GM19452 (cell line): Measurements from ENCODE around the gene UNC13D.
"Not testable (repeated sequence)": the region's sequence is repeated elsewhere in the genome, so short reads cannot be mapped to it uniquely, and the experiment has no call there.

Source experiments
- ATAC-seq: cut with Tn5 transposase; IDR thresholded peaks from one replicate; pipeline ENCODE4 v1.9.1; 2021; ENCODE audit not compliant: unreplicated experiment

The UNC13D gene

DNA sequence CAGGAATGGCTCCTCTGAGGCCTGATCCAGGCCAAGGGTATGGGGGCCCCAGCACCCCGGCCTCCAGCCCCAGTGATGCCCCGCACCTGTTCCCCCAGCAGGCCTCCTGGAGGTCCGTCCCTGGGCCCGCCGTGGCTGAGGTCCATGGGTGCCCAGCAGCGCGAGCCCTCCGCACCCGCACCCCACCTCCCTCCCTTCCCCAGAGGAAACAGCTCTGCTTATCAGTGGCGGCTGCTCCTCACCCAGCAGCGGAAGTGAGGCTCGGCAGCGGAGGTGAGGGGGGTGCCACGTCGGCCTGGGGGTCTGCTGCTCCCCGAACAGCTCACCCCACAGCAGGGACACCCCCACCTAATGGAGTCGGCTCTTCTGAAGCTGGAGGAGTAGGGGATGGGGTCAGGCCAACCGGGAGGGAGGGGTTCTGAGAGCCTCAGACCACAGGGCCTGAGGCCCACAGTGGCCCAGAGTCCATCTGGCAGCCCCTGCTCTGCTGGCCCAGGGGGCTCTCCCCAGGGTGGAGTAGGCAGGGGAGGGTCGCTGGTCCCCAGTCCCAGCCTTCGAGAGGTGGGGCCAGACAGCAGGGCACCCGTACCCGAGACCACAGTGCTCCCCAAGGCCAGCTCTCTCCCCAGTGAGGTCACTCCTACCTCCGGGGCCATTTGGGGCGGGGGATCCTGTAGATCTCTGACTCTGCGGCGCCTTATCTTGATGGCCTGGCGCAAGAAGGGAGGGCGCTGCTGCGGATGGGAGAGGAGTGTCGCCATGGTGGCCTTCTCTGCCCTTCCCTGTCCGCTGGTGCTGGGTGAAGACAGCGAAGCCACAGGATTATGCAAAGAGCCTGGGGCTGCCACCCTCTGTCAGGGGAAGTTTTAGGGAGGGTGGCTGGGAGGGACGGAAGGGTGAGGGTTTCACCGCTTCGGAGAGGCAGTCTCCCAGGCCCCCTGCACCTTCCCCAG is at the start of gene UNC13D:
TSS of gene UNC13D (minus strand) at position 828 of the 953 bp plus-strand sequence. CDS start at position 761, 67 bp downstream.
- no peak for ATAC-seq

DNA sequence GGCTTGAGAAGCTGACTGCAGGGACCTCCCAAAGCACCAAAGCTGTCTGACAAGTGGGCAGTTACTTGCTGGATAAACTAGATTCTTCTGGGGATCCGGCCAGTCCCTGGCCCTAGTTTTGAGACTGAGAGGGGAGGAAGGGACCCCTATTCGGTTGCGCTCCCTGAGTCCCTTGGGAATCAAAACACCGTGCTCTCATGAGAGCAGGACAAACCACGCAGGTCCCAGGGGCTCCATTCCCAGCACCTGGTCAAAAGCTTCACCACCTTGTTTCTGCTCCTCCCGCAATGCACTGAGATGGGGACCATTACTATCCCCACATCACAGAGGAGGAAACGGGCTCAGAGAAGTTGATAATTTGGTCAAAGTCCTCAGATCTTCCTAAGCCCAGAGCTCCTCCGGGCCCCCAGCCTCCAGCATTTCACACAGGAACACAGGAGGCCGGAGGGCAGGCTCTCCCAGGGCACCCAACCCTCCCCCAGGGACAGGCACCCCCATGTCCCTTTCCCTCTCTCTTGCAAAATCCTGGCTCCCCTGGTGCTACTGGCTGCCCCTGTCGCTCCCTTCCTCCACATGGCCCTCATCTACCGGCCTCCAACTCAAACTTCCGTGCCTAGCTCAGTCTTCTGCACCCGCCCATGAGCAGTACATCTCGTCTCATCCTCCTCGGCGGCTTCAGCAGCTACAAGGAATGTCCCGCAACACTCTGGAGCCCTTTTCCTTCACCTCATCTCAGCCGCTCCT is 49.3 kb upstream of the UNC13D start:
- ATAC-seq = no peak

DNA sequence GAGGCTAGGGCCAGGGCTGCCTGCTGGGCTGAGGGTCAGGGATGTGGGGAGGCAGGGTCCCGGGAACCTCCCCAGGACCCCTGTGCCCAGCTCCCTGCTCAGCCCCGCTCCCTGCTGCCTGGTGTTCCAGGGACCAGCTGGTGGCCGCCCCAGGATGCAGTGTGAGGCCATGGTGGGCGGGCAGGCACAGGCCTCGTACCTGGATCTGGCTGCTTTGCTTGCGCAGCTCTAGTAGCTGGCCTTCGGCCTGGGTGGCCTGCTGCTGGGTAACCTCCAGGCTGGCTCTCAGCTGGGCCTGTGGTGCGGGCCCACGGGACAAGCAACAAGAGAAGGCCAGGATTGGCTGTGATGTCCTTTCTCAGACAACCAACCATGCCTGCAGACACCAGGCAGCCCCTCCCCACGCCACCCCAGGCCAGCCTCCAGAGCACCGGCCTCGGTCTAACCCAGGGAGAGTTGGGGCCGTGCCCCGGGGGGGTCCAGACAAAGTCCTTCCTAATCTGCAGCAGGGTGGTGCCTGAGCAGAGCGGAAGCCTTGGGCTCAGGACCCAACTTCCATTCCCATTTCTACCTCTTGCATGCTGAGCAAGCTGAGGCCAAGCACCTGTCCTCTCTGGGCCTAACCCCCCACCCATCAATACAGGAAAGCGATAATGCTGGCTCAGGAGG is 48.5 kb upstream of the UNC13D start:
- ATAC-seq = no peak

DNA sequence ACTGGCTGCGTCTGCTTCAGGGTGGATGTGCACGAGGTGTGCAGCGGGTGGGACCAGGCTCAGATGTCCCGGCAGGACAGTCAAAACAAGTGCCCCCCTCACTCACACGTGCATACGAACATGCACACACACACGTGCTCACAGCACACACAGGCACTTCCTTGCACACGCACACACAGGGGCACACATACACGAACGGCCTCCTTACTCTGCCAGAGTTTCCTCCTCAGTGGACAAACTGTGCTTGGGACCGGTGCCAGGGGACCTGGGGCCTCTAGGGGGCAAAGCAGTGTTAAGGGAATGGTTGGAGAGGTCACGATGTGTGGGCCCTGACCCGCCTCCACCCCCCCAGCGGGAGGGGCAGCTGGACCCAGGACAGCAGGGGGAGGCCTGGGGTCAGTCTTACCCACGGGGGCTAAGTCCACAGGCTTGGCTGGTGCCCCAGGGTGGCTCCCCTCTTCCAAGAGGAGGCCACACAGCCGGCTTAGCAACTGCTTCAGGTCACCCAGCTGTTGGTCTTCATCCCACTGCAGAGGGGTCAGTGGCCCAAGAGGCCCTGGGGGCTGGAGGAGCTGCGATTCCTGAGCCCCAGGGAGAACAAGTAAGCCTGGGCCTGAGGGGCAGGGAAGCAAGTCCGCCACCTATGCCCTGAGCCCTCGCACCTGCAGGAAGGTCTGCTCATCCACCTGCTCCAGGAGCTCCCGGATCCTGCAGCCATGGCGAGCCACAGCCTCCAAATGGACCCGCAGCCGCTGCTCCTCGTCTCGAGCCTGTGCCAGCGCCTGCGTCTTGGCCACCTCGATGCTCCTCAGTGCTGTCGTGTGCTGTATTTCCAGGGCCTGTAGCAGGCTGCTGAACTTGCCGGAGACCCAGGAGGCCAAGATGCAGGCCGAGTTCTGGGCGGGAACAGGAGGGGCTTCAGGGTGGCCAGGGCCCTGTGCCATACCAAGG is 47.7 kb upstream of the UNC13D start:
- ATAC-seq = no peak

GRCh38 chr17:75891022-75891604 is 46.9 kb upstream of the UNC13D start:
- no peak for ATAC-seq

DNA sequence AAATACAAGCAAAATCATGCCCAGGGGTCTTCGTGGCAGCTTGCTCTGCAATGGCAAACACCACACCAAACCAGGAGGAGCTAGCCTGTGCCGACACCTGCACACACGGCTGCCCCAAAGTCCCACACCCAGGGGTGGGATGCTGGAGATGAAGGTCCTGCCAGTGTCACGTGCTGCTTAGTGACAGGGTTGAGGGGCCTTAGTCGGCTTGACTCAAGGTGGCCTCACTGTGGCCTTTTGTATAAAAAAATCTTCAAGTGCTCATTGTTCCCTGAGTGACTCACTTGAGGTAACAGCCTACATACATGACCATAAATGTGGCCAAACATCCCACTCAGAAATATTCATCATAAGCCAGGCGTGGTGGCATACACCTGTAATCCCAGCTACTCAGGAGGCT is 45.2 kb upstream of the UNC13D start:
- no peak for ATAC-seq

DNA sequence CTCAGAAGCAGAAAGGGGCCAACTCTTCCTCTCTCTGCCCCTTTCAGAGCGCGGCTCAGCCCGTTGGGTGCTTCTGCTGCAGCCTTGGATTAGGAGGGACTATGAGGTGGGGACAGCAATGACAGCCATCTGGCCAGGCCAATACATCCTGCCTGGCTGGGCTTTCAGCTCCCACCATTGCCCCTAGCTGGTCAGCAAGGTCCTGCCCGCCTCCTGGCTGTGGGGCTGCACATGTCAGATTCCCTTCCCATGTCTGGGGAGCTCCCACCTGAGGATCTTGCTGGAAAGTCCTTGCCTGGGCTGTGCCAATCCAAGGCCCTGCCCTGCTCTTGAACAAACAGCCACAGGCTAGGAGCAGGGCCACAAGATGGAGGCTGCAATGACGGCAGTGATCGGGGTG is 44.3 kb upstream of the UNC13D start:
- ATAC-seq = no peak

- ATAC-seq = not testable (repeated sequence)
Measured at GRCh38 chr17:75885860-75886259, 41.7 kb upstream of the UNC13D start.

DNA sequence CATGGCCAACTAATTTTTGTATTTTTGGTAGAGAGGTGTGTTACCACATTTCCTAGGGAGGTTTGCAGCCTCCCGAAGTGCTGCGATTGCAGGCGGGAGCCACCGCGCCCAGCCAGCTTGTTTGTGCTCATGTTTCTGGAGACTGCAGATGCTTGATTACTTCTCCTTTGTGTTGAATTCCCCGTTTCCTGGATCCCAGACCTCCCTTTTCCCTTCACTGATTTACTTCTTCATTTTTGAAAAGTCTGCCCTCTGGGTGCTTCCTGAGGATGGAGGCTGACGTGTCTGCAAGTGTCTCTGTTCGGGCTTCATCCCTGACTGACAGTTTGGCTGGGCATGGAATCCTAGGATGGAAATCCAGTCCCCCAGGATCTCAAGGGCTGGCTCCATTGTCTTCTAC is 41.2 kb upstream of the UNC13D start:
- no peak for ATAC-seq

- no peak for ATAC-seq
Measured at GRCh38 chr17:75881678-75882454, 37.7 kb upstream of the UNC13D start.

DNA sequence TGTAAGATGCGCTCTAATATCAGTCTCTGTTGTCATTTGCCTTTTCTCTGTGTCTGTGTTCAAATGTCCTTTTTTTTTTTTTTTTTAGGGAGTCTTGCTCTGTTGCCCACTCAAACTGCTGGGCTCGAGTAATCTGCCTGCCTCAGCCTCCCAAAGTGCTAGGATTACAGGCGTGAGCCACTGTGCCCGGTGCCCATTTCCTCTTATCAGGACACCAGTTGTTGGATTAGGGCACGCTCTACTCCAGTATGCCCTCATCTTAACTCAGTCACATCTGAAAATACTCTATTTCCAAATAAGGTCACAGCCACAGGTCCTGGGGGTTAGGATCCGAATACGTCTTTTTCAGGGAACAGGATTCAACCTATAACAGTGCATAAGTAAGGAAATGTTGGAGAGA is 36.1 kb upstream of the UNC13D start:
- ATAC-seq = no peak

GRCh38 chr17:75878174-75878998 is 34.2 kb upstream of the UNC13D start, which contains the start of gene TRIM47:
TRIM47 (minus strand) TSS chr17:75878581; CDS start chr17:75878548, 33 bp downstream.
- ATAC-seq = no peak

DNA sequence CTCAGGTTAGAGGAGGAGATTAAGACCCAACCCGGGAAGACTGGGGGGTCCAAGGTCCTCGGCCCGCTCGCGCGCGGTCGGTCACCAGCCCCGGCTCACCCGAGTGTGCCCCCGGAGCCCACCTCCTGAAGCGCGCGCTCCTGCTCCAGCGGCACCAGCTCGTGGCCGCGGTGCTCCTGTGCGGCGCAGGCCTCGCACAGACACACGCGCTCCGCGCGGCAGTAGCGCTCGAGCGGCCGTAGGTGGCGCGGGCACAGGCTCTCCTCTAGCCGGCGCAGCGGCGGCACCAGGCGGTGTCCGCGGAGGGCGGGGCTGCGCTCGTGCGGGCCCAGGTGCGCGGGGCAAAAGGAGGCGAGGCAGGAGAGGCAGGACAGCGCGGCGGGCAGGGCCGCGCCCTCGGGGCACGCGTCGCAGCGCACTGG is 33.6 kb upstream of the UNC13D start:
- no peak for ATAC-seq

DNA sequence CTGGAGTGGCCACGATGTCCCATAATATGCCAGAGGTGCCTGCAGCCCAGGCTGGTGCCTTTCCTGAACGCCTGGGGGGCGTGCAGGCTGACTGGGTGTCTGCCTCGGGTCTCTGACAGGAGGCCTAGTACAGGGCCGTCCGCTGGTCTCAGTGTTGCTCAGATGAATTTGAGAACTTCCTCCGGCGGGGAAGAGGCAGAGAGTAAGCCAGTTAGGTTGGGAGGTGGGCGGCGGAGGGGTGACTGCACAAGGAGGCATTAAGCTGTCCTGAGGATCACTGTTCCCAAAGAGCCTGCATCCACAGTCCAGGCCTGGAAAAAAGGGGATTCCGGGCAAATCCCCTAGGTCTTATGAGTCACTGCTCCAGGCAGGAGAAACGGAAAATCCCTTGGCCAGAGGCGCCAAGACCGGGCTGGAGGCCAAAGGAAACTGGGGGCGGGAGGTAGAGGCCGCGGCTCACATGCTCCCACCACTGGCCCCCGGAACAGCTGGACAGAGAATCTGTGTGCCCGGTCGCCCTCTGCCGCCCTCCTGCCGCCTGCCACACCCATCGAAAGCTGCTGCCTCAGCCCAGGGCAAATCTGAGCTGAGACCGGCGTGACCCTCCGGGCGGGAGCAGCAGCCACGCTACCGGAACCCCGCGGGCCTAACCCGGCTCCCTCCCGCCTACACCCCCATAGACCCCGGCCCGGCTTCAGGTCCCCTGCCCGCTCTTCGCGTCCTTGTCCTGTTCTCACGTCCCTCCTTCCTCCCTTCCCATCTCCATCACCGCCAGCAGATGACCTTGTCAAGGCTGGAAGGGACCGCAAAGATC is 32.9 kb upstream of the UNC13D start:
- no peak for ATAC-seq

GRCh38 chr17:75876190-75876937 is 32.2 kb upstream of the UNC13D start:
- ATAC-seq = no peak

DNA sequence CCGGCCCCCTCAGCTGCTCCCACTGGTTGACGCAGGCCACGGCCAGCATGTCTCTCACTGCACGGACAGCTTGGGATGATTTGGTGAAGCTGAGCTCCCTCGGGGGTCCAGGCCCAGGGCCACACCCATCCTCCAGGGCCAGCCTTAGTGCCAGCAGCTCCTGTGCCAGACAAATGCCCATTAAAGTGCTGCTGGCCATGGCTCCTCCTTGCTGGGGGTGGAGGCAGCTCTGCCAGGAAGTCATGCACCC is 31.7 kb upstream of the UNC13D start:
- no peak for ATAC-seq
